HepG2 (cell line): ENCODE data around the gene IFI35. TPM values are rescaled to one million over a fixed set of nuclear protein-coding genes. Genes with fewer than 3 reads are reported as not detected.

Source experiments
- ATAC-seq: fragments of 200-7000 bp; cut with Tn5 transposase; 3 replicates; pipeline ENCODE4 v1.9.1; 2020; ENCODE audit warnings: mild to moderate bottlenecking, moderate library complexity
- BruUV-seq: library from RNA; stranded (reverse); fragments of 400-500 nt; replicated peaks from 2 replicates; lab custom pipeline; 2021; lab: Mats Ljungman, UMichigan
- CTCF ChIA-PET: fragments of 300-600 bp; formaldehyde crosslinking; extraction: SDS; loops from one replicate; lab custom pipeline; 2021; ENCODE audit warnings: low total read pairs, inconsistent platforms, low intra/inter-chr PET ratio; lab: Yijun Ruan, JAX
- POLR2A ChIA-PET: fragments of 350-600 bp; sonication (Branson Sonifier 250); formaldehyde crosslinking; loops from one replicate; lab custom pipeline; 2020; ENCODE audit warnings: antibody characterized with exemption, inconsistent platforms; lab: Yijun Ruan, JAX
- DNase-seq: peaks from one replicate; pipeline ENCODE4 v3.0.0-alpha.2; 2015; ENCODE audit warnings: low spot score
- FAIRE-seq: peaks from 3 replicates; lab custom pipeline; 2011; peaks lifted over from hg19 to GRCh38; lab: Jason Lieb, UNC
- H2AFZ ChIP-seq: one replicate; pipeline ENCODE4 v1.6.1; 2011; ENCODE audit warnings: low read length, inconsistent platforms
- H3K27ac ChIP-seq: fragments of 300-600 bp; 3 replicates; pipeline ENCODE4 v1.8.0; 2011; ENCODE audit warnings: mixed run types, mild to moderate bottlenecking, mixed read lengths, low read length, inconsistent platforms; ENCODE audit not compliant: insufficient read depth; ENCODE audit errors: extremely low read length
- H3K27me3 ChIP-seq, 2 experiments: fragments of 200-600 bp in 1 of 2; 2 replicates in 1 of 2; 3 replicates in 1 of 2; pipeline versions ENCODE4 v1.6.0 to v1.8.0; 2011; ENCODE audit warnings: low read length in 2 of 2, mild to moderate bottlenecking in 2 of 2, moderate library complexity in 2 of 2, inconsistent platforms in 1 of 2; ENCODE audit not compliant: insufficient read depth in 2 of 2, control insufficient read depth in 1 of 2
- H3K36me3 ChIP-seq, 2 experiments: fragments of 200-600 bp in 1 of 2; replicated peaks in 1 of 2; 2 replicates in 1 of 2; 3 replicates in 1 of 2; pipeline versions ENCODE4 v1.5.1 to v1.8.0; 2011; ENCODE audit warnings: low read length in 2 of 2, inconsistent platforms in 1 of 2; ENCODE audit not compliant: insufficient read depth in 2 of 2, control insufficient read depth in 1 of 2
- H3K4me1 ChIP-seq: 2 replicates; pipeline ENCODE4 v1.5.1; 2012; ENCODE audit warnings: low read length, inconsistent platforms; ENCODE audit not compliant: insufficient read depth
- H3K4me2 ChIP-seq: 2 replicates; pipeline ENCODE4 v1.6.0; 2011; ENCODE audit warnings: low read depth, low read length, inconsistent platforms
- H3K4me3 ChIP-seq, 3 experiments: fragments of 200-600 bp in 1 of 3; sonication (generic), shearing (Covaris generic) in 1 of 3; replicated peaks in 1 of 3; 2 replicates each; pipeline ENCODE4 v1.5.1; 2011 to 2016; ENCODE audit warnings: low read length in 3 of 3, inconsistent platforms in 2 of 3, low read depth in 2 of 3, mild to moderate bottlenecking in 2 of 3, control low read depth in 1 of 3, mixed read lengths in 1 of 3; ENCODE audit not compliant: insufficient read depth in 1 of 3
- H3K79me2 ChIP-seq: one replicate; pipeline ENCODE4 v1.6.1; 2011; ENCODE audit warnings: low read length, inconsistent platforms; ENCODE audit not compliant: insufficient read depth
- H3K9ac ChIP-seq: 2 replicates; pipeline ENCODE4 v1.6.0; 2011; ENCODE audit warnings: mild to moderate bottlenecking, low read depth, low read length, inconsistent platforms; ENCODE audit not compliant: insufficient read depth
- H3K9me3 ChIP-seq: 2 replicates; pipeline ENCODE4 v1.5.1; 2012; ENCODE audit warnings: mild to moderate bottlenecking, low read length
- H4K20me1 ChIP-seq: 2 replicates; pipeline ENCODE4 v1.6.0; 2011; ENCODE audit warnings: inconsistent platforms, mild to moderate bottlenecking, low read length, moderate library complexity; ENCODE audit not compliant: insufficient read depth
- CHD4 ChIP-seq: fragments of 200-600 bp; sonication (generic); IDR thresholded peaks from 2 replicates; pipeline ENCODE4 v1.7.0; 2017; ENCODE audit warnings: mild to moderate bottlenecking, low read length, borderline replicate concordance
- ETV6 ChIP-seq: sonication (generic); formaldehyde crosslinking; conservative IDR thresholded peaks from 2 replicates; pipeline ENCODE4 v1.4.0; 2020; ENCODE audit warnings: missing genetic modification reagents
- FOXA1 ChIP-seq, 2 experiments: fragments of 450-650 bp in 1 of 2; sonication (generic) in 1 of 2; formaldehyde crosslinking in 1 of 2; IDR thresholded peaks; 2 replicates each; pipeline versions ENCODE4 v1.4.0 to v1.6.1; 2016 to 2020; ENCODE audit warnings: missing genetic modification reagents in 1 of 2
- NFIC ChIP-seq: IDR thresholded peaks from 2 replicates; pipeline ENCODE4 v1.6.1; 2012; ENCODE audit warnings: mild to moderate bottlenecking, low read length, inconsistent platforms
- TBX3 ChIP-seq: fragments of 450-650 bp; IDR thresholded peaks from 2 replicates; pipeline ENCODE4 v1.6.1; 2017; ENCODE audit warnings: antibody characterized with exemption, mild to moderate bottlenecking, inconsistent platforms, borderline replicate concordance
- ZFP36 ChIP-seq: fragments of 150-350 bp; IDR thresholded peaks from 2 replicates; pipeline ENCODE4 v1.6.1; 2018; ENCODE audit warnings: borderline replicate concordance, low read length, low read depth; ENCODE audit not compliant: partially characterized antibody
- ZNF850 ChIP-seq: sonication (generic); formaldehyde crosslinking; conservative IDR thresholded peaks from 2 replicates; pipeline ENCODE4 v1.9.0; 2021; ENCODE audit warnings: mild to moderate bottlenecking, missing genetic modification reagents
- WGBS: methylation state at CpG from one replicate; pipeline ENCODE4 v1.1.6; 2017; ENCODE audit warnings: low lambda C conversion rate; 5-methylcytosine and 5-hydroxymethylcytosine counted together
- in situ Hi-C: cut with HindIII; loops from 2 replicates; pipeline ENCODE4 v1.10.0; 2017; ENCODE audit warnings: low pct_unique_long_range_greater_than_20kb; ENCODE audit not compliant: extremely low pct_ligation_motif_present
- intact Hi-C: fragments of 100-400 bp; cut with micrococcal nuclease; formaldehyde crosslinking; loops from one replicate; pipeline ENCODE4 v1.10.0; 2022; ENCODE audit not compliant: unreplicated experiment
- polyA plus RNA-seq, 8 experiments: library from polyadenylated mRNA; depleted of rRNA in 3 of 8; stranded (reverse) in 7 of 8; unstranded in 1 of 8; fragments of >200 nt; fragmentation: Illumina TruSeq in 4 of 8; extraction: Trizol in 4 of 8; gene quantifications; 2 replicates each; pipeline versions ENCODE4 v1.2.1 to v1.2.3, GENCODE V29; 2011 to 2016; ENCODE audit warnings: low read depth in 4 of 8, missing spikeins in 1 of 8, mixed read lengths in 1 of 8; ENCODE audit not compliant: insufficient read depth in 1 of 8
- total RNA-seq, 5 experiments: library from RNA; depleted of rRNA; stranded (reverse); fragments of >200 nt; fragmentation: Illumina TruSeq; extraction: Trizol; gene quantifications; 2 replicates each; pipeline ENCODE4 v1.2.3, GENCODE V29; 2016; ENCODE audit warnings: low read depth in 1 of 5
- TF ChIP-seq, protein P1 (sequence below): sonication (generic); formaldehyde crosslinking; IDR thresholded peaks from 2 replicates; pipeline ENCODE4 v1.4.0; 2020; ENCODE audit warnings: missing genetic modification reagents, borderline replicate concordance
- TF ChIP-seq, protein P2 (sequence below): sonication (generic); formaldehyde crosslinking; IDR thresholded peaks from 2 replicates; pipeline ENCODE4 v1.4.0; 2020; ENCODE audit warnings: missing genetic modification reagents, mild to moderate bottlenecking, borderline replicate concordance
- TF ChIP-seq, protein P3 (sequence below): sonication (generic); formaldehyde crosslinking; IDR thresholded peaks from 2 replicates; pipeline ENCODE4 v1.5.0; 2020; ENCODE audit warnings: mild to moderate bottlenecking, missing genetic modification reagents

The IFI35 gene
- total and polyA plus RNA-seq, 2 of the 13 experiments (the other 11 are each of a cell fraction or from before 2014, with no cell fraction given) = 28.9 to 38.1 TPM

DNA sequence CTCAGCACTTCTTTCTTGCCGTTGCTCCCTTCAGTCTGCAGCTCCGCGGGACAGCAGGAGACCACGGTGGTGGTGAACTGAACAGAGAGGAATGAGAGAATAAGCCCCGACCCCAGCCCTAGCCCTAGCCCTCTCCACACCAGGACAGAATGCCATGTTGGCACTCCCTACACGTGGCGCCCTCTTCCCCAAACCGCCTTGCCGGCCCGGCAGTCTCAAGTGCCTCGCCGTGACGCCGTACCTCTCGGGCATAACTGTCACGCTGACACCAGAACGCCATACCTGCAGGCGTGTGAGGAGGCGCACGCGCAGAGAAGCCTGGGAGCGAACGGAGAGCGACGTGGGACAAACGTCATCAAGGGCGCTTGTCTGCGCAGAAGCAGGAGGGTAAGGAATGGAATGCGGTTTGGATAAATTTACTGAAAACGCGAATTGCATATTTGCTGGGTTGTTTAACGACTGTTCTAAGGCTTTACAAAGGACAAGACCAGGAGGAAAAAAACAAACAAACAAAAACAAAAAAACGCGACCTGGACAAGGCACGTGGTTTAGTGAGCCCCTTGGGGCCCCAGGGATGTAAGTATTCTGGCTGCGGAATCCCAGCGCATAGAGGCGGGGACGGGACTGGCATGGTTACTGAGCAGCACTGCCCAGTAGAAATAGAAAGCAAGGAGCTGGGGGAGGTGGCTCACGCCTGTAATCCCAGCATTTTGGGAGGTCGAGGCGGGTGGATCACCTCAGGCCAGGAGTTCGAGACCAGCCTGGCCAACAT, 42.2 kb upstream of the IFI35 start, which contains the start of gene AARSD1 (continued):
- no peak for TF ChIP-seq ETV6 (CRISPR knock-in tag)
- TF ChIP-seq, protein P1, sequence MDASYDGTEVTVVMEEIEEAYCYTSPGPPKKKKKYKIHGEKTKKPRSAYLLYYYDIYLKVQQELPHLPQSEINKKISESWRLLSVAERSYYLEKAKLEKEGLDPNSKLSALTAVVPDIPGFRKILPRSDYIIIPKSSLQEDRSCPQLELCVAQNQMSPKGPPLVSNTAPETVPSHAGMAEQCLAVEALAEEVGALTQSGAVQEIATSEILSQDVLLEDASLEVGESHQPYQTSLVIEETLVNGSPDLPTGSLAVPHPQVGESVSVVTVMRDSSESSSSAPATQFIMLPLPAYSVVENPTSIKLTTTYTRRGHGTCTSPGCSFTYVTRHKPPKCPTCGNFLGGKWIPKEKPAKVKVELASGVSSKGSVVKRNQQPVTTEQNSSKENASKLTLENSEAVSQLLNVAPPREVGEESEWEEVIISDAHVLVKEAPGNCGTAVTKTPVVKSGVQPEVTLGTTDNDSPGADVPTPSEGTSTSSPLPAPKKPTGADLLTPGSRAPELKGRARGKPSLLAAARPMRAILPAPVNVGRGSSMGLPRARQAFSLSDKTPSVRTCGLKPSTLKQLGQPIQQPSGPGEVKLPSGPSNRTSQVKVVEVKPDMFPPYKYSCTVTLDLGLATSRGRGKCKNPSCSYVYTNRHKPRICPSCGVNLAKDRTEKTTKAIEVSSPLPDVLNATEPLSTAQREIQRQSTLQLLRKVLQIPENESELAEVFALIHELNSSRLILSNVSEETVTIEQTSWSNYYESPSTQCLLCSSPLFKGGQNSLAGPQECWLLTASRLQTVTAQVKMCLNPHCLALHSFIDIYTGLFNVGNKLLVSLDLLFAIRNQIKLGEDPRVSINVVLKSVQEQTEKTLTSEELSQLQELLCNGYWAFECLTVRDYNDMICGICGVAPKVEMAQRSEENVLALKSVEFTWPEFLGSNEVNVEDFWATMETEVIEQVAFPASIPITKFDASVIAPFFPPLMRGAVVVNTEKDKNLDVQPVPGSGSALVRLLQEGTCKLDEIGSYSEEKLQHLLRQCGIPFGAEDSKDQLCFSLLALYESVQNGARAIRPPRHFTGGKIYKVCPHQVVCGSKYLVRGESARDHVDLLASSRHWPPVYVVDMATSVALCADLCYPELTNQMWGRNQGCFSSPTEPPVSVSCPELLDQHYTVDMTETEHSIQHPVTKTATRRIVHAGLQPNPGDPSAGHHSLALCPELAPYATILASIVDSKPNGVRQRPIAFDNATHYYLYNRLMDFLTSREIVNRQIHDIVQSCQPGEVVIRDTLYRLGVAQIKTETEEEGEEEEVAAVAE (CRISPR knock-in tag) = 0 out of 2 replicates have a peak, but pooled peaks have one; percentile 56

DNA sequence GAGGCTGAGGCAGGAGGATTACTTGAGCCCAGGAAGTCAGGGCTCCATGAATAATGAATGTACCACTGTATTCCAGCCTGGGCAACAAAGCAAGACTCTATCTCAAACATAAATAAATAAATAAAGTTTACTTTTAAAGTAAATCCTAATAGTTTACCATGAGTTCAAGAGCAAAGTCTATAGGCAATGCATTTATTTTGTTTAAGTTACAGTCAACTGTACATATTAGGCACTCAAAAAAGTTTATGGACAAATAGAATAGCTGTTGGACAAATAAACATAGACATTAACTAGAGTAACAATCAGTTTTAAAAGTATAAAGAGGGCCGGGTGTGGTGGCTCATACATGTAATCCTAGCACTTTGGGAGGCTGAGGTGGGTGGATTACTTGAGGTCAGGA, 38.7 kb upstream of the IFI35 start:
- in situ Hi-C loops = loop anchor here (10.0 kb wide), 1 partner anchor 63 kb away; the partner anchor contains the start of gene G6PC1
- TF ChIP-seq, protein P2, sequence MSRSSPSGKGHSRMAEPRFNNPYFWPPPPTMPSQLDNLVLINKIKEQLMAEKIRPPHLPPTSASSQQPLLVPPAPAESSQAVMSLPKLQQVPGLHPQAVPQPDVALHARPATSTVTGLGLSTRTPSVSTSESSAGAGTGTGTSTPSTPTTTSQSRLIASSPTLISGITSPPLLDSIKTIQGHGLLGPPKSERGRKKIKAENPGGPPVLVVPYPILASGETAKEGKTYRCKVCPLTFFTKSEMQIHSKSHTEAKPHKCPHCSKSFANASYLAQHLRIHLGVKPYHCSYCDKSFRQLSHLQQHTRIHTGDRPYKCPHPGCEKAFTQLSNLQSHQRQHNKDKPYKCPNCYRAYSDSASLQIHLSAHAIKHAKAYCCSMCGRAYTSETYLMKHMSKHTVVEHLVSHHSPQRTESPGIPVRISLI (CRISPR knock-in tag) = no peak
- TF ChIP-seq ZNF850 (CRISPR knock-in tag) (no peak), ZFP36 (peak; percentile 22), FOXA1 (IDR thresholded peaks at IDR 0.05) (0 out of 2 replicates have a peak, but pooled peaks have one; percentile 31), FOXA1 (CRISPR knock-in tag; IDR thresholded peaks at IDR 0.05) (no peak), NFIC (0 out of 2 replicates have a peak, but pooled peaks have one; percentile 40), CHD4 (peak; percentile 13; the same call in 1 of the 2 replicates), TBX3 (peak; percentile 96)
- TF ChIP-seq, protein P3, sequence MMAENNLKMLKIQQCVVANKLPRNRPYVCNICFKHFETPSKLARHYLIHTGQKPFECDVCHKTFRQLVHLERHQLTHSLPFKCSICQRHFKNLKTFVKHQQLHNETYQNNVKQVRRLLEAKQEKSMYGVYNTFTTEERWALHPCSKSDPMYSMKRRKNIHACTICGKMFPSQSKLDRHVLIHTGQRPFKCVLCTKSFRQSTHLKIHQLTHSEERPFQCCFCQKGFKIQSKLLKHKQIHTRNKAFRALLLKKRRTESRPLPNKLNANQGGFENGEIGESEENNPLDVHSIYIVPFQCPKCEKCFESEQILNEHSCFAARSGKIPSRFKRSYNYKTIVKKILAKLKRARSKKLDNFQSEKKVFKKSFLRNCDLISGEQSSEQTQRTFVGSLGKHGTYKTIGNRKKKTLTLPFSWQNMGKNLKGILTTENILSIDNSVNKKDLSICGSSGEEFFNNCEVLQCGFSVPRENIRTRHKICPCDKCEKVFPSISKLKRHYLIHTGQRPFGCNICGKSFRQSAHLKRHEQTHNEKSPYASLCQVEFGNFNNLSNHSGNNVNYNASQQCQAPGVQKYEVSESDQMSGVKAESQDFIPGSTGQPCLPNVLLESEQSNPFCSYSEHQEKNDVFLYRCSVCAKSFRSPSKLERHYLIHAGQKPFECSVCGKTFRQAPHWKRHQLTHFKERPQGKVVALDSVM (CRISPR knock-in tag) = peak; percentile 75
- peak; percentile 14; the same call in 1 of the 3 replicates for ATAC-seq
- Histone ChIP-seq H3K79me2 (no peaks in the 10 kb centered on the region), H3K27me3 (no peaks in the 10 kb centered on the region), H2AFZ (no peak overlapping the region), H3K4me2 (no peak overlapping the region), H3K36me3 (no peaks in the 10 kb centered on the region), H3K9ac (no peak overlapping the region), H3K9me3 (no peaks in the 10 kb centered on the region), H3K27ac (no peak overlapping the region), H3K4me1 (peaks cover 23% of the 10 kb centered on the region), H3K4me3 (no peak overlapping the region), H4K20me1 (no peaks in the 10 kb centered on the region)
- DNase-seq = peak; percentile 44
- no peak for FAIRE-seq
- BruUV-seq = no TSS peak
- 35% methylated on average over 1 of the region's 1 CpG for WGBS
- ChIA-PET POLR2A (interaction anchor here (1.7 kb wide), 1 partner anchor 31 kb away, joined by 14 read pairs; the partner anchor contains the start of gene RPL27), CTCF (no interaction called here)
- intact Hi-C loops = no loop called here
